Stromal cell of bone marrow (primary cell): Measurements from ENCODE around the gene ZNF593OS.

Experiments used
- DNase-seq: peaks from one replicate; pipeline ENCODE4 v3.0.0-alpha.2; 2012; ENCODE audit warnings: low read depth

ZNF593OS gene

DNA sequence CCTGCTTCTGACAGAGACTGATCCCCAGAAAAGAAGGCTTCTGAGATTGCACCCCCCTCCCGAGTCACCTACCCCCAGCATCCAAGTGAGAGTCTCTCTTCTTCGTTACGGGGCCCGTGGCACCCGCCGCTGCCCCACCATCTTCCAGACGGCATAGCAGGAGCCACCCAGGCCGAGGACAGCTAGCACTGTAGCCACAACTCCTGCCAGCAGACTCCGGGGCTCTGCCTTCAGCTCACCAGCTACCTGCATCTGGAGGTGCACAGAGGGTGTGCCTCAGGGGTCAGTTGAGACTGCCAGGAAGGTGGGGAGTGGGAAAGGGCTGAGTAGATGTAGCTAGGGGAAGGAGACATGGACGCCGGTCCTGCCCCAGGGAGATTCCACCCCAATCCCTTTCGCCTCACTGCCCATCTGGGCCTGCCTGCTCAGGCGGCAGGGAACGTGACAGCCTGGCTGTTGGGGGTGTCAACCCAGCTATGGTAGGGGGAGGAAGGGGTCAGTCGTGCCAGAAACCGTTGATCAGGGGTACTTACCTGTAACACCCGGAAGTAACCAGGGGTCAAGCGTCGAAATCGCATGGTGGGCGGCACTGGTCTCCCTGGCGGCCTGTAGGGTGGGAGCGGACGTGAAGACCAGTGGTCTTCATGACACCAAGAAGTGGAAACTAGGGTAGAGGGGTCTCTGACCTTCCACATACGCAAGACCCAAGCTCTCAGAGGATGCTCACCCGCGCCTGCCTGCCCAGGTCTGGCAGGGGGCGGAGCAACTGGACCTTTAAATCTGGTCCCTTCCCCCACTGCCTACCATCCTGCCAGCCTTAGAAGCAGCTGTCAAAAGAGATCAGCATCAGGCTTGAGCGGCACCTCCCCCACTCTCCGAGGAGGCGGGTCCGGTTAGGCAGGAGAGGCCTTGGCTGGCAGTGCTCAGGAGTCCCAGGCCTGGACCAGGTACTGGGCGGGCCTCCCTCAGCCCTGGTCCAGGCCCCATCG, at the start of gene ZNF593OS:
Gene ZNF593OS (minus strand): TSS at position 749 of the 989 bp plus-strand sequence. CDS start 171 bp downstream, at position 578.
- DNase-seq, result no peak

DNA sequence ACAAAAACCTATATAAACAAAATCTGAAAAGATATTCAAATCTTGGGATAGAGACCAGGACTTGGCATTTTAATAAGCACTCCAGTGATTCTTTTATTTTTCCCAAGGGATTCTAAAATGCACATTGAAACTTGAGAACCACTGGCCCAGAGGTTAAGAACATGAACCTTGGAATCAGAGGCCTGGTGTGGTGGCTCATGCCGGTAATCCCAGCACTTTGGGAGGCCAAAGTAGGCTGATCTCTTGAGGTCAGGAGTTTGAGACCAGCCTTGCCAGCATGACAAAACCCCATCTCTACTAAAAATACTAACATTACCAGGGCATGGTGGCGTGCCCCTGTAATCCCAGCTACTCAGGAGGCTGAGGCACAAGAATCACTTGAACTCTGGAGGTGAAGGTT, 49.5 kb upstream of the ZNF593OS start:
- no peak for DNase-seq

DNA sequence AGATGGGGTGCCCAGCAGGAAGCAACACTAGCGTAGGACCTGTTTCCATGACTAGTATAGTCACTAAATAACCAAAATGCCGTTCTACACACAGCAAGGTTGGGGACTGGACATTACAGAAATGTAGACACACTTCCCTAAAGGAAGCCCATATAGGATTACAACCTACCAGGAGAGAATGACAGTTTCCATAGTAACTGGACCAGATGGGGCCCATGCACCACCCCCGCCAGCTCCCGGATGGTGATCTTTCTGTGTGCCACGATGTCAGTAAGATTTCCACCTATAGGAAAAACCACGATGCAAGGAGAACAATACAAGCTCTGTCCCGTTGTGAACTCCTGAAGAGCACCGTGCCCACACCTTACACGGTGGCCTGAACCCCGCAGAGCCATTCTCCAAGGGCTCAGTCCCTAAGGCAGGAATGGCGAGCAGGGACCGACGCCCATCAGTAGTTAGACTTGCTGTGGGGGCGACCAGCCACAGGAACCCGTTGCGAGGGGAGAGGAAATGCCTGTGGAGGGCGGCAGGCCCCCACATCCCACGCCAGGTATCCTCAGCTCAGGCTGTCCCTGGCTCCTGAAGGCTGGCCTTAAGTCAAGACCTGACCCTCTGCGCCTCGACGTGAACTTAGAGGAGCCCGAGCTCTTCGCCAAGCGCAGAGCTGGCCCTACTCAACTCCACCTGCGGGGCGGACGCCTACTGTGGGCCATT, 48.7 kb upstream of the ZNF593OS start:
- DNase-seq, result no peak

DNA sequence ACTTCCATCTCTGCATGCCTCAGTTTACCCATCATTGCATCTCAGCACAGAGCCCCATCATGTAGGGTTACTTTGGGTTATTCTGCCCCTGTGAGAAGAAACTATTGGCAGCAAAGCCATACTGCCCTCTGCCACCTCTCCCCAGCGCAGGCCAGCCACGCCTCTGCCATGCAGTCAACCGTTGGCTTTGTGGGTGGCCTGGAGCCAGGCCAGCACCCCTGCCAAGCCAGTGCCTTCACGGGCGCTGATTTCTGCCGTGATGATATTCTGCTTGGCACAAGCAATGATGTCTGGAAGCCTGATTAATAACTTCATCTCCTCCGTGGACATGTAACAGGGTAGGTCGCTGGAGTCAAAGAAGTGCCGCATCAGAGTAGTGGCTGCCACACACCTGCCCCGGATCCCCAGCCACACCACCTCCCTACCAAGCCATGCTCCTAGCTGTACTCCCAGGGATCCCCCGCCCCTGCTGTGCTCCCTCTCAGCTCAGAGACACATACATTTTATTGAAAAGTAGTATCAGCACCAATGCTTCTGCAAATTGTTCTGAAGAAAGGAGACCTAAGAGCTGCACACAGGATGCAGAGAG, 47.4 kb upstream of the ZNF593OS start:
- no peak for DNase-seq

DNA sequence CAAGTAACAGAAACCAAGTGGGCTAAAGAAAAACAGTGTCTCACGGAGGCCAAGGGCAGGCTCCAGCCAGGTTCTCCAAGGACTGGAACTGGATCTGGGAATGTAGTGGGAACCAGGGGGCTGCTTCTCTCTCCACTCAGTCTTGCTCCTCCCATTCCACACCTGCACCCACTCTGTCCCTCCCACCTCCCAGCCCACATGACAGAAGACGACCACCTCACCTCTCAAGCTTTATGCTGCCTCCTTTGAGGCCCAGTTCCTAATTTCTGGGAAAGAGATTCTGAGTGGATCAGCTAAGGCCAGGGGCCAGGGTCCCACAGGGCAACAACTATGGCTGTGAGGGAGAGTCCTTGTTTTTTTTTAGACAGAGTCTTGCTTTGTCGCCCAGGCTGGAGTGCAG, 43.6 kb upstream of the ZNF593OS start:
- DNase-seq, result no peak

DNA sequence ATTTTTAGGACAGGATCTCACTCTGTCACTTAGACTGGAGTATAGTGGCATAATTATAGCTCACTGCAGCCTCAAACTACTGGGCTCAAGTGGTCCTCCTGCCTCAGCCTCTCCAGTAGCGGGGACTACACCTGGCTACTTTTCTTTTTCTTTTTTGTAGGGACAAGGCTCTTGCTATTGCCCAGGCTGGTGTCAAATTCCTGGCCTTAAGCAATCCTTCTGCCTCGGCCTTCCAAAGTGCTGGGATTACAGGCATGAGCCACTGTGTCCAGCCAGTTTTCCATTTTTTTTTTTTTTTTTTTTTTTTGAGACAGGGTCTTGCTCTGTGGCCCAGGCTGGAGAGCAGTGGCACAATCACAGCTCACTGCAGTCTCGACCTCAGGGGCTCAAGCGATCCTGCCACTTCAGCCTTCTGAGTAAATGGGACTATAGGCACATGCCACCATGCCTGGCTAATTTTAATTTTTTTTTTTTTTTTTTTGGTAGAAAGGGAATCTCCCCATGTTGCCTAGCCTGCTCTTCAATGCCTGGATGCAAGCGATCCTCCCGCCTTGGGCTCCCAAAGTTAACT, 41.8 kb upstream of the ZNF593OS start:
- no peak for DNase-seq

DNA sequence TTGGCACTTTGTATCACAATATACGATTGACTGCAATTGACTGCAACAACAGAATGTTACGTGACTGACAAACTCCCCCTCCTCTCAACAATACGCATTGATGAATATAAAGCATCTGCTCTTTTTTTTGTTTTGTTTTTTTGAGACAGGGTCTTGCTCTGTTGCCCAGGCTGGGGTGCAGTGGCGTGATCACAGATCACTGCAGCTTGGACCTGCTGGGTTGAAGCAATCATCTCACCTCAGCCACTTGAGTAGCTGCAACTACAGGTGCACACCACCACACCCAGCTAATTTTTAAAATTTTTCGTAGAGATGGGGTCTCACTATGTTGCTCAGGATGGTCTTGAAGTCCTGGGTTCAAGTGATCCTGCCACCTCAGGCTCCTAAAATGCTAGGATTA, 41.1 kb upstream of the ZNF593OS start:
- DNase-seq, result no peak

DNA sequence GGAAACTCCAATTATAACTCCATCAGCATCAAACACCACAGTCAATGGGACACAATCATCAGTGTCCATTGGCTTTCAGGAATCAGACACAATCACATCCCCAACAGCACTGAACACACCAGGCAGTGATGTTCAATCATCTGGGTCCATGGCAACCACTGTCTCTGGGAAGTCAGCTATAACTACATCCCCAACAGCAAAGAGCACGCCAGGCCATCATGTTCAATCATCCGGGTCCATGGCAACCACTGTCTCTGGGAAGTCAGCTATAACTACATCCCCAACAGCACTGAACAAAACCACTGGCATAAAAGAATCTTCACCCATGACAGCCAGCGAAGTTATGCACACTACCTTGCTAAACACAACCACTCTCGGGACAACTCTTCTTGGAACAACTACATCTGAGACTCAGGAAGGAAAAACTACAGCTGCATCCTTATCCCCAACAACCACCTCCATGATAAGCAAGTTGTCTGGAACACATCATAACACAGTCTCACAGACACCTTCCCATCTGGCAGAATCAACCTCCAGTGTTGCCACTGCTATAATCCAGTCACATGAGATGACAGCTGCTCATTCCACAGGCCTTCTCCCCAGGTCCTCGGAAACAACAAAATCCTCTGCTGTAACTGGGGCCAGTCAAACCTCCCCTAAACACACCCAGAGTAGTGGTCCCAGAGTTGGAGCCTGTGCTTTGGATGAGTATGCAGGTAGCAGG, 38.7 kb upstream of the ZNF593OS start:
- DNase-seq, result no peak

DNA sequence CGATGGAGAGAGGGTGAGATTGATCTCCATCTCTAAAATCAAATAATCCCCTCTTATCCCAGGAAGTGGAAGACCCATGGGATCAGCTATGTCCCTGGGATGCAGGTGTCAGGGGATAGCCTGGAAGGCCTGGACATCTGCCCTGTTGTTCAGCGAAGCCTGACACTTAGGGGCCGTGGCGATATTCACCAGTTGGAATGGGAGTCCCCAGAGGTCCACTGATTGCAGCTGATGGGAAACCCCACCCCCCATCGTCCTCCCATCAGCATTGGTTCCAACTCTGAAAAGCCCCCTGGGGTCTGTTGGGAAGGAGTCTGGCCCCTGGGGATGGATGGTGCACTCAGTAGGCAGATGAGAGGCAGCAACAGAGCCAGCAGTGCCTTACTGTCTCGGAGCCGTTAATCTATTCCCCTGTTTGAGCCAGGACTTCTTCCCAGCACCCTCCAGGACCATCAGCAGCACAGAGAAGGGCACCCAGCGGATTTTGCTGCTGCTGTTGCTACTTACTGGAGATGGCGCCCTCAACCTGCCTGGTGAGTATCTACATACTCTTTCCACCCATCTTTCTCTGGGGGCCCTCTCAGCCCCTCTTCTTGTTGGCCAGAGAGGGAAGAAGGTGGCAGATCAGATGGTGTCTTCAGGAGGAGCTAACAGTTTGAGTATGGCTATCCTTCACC, 32.1 kb upstream of the ZNF593OS start:
- no peak for DNase-seq

DNA sequence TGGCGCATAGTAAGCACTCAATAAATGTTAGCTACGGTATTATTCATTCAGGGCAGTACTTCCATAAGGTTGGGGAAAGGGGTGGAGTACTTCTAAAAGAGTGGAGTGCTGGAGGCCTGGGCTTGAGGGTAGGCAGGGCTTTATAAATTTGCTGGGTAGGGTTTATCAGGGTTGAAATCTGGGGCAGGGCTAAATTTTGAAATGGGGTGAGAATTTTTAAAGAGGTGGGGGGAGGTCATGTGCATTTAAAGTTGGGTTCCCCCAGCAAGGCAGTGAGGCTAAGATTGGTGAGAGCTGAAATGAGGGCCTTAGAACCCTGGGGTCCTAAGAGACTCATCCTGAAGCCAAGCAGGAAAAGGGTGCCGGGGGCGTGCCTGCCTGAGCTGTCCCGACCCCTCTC, 28.8 kb upstream of the ZNF593OS start:
- no peak for DNase-seq

DNA sequence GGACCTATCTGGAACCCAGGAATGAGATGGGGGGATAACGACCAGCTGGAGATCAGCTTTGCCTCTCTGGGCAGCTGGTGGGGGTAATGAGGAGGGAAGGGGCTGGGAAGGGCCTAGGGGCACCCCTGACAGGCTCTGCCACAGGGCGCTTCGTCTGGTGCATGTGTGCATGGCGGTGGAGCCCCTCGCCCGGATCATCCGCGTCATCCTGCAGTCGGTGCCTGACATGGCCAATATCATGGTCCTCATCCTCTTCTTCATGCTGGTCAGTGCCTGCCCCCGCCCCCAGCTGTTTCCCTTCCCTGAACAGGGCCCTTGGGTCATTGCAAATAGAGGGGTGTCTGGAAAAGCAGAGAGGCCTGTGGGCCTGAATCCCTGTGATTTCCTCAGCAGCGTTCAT, 26.2 kb upstream of the ZNF593OS start:
- DNase-seq, result no peak

DNA sequence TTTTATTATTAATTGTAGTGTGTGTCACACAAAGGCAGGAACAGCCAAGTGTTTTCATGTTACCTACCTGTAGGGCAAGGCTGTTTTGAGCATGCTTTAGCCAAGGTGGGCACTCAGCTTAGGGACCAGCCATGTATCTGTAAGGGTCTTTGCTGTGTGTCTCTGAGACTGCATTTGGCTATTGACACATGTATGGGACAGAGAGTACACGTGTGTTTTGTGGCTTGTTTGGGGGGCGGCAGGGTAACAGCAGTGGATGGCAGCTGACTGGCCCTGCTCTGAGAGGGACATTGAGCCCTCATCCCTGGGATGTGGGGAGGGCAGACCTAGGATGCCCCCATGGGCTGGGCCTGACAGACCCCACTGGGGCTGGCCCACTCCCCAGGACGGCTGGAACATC, 25.7 kb upstream of the ZNF593OS start:
- DNase-seq, result no peak

DNA sequence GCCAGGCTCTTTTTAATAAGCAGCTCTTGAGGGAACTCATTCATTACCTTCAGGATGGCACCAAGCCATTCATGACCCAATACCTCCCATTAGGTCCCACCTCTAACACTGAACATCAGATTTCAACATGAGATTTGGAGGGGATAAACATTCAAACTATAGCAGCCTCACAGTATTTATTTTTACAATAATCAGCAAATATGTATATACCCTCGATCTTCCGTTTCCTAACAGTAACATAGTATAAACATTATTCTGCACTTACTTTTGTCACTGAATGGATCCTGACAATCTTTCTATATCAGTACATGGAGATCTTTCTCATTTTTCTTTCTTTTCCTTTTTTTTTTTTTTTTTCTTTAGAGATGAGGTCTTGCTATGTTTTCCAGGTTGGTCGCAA, 24.2 kb upstream of the ZNF593OS start:
- no peak for DNase-seq

DNA sequence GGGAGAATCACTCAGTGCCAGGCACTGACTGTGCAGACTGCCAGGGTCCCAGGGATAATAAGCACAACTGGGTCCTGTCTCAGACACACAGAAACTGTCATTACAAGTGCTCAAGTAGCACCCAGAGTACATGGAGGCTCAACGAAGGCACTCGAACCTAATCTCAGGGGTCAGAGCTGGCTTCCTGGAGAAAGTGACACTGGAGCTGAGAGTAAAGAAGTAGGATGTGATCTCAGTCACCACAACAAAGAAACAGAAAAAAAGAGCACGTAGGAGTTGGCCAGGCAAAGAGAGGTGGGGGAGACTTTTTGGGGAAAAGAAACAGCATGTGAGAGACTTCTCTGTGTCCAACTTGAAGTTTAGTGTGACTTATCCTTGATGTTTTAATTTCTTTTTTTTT, 20.1 kb upstream of the ZNF593OS start:
- no peak for DNase-seq

DNA sequence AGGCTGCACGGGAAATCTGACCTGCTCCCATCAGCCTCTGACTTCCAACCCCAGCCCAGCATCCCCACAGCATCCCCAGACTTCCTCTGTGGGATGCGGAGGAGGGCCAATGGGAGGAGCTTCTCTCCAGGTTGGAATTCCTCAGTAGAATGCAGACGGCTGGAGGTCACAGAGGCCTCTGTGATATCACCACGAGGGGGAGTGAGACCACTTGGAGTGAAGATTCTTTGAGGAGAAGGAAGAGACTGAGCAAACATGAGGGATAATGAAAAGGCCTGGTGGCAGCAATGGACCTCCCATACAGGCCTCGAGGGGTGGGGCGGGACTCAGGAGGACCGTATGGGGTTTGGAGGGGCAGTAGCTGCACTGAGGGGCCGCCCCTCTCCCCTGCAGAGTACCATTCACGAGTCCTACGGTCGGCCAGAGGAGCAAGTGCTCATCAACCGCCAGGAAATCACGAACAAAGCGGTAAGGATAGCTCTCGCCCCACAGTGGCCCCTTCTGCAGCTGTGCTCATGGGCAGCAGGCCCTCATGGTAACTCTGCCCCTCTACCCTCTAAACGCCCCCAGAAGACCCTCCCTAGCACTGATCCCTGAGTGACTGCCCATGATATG, 18.8 kb upstream of the ZNF593OS start, which contains the start of gene CATSPER4:
Gene CATSPER4 (plus strand): TSS at position 230 of the 615 bp plus-strand sequence. CDS start 26 bp downstream, at position 256.
- no peak for DNase-seq

DNA sequence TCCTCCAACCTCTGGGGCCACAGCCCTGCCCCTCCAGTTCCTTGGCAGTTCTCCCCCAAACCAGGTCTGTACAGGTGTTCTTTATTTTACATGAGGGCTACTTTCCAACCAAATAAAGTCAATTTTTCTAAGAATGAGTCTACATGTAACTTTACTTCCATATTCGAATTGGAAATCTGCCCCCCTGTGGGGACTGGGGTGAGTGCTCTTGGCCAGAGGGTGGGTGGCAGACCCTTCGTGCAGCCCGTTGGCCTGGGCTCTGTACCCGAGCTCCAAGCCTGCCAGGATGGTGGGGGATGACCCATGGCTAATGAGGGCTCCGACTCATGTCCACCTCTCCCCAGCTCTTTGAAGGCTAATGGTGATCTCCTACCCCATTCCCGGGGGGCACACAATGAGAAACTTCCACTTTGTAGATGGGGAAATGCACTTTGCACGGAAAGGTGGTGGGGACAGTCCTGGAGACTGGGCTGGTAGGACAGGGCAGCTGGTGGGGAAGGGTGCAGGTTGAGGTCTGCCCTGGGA, 18.2 kb upstream of the ZNF593OS start:
- DNase-seq, result no peak

DNA sequence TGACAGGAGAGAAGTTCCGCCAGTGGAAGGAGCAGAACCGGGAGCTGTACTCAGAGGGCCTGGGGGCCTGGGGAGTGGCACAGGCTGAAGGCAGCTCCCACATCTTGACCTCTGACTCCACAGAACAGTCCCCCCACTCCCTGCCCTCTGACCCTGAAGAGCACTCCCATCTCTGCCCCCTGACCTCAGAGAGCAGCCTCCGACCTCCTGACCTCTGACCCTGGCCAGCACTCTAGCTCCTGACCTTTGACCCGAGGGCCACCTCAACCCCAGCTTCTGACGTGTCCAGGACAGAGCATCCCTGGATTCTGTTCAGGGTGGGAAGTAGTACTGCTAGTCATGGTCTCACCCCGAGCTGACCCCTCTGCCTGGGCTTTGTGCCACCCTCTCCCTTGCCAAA, 17.7 kb upstream of the ZNF593OS start:
- DNase-seq, result no peak

DNA sequence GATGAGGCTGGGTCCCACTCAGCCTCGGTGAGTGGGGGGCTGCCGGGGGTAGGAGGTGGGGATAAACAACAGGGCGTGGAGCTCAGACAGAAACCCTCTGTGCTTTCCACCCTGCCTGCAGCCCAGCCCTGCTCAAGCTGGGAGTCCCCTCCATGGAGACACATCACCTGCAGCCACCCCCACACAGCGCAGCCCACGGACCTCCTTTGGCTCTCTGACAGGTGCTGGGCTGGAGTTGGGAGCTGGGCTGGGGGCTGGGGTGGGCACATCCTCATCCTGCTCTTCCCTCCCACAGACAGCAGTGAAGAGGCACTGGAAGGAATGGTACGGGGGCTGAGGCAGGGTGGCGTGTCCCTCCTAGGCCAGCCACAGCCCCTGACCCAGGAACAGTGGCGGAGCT, 16.8 kb upstream of the ZNF593OS start:
- no peak for DNase-seq

DNA sequence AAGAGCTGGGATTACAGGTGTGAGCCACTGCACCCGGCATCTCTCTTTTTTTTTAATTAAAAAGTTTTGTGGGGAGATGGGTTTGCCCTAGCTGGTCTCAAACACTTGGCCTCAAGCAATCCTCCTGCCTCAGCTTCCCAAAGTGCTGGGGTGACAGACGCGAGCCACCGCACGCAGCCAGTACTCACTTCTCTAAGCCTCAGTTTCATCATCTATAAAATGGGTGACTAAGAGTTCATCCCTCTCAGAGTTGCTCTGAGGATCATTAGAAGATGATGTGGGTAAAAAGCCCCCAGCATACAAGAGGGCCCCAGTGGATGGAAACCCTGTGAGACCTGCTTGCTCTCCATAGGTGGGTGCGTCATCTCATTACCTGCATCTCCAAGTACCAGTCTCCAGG, 16.2 kb upstream of the ZNF593OS start:
- DNase-seq, result no peak

DNA sequence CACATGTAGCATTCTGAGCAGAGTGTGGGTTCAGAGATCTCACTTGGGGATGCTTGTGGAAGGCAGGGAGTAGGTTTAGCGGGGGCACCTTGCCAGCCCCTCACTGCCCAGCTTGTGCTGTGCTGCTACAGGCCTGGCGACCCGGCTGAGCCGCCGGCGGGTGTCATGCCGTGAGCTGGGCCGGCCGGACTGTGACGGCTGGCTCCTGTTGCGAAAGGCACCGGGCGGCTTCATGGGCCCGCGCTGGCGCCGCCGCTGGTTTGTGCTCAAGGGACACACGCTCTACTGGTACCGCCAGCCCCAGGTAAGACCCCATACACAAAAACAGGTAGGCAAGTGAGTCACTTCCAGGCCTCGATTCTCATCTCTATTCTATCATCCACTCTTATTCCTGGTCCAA, 13.3 kb upstream of the ZNF593OS start:
- no peak for DNase-seq
